Endometrial microvascular endothelial cells (primary cell): ENCODE results near the gene ROGDI. TPM values are rescaled to one million over a fixed set of nuclear protein-coding genes. Genes with fewer than 3 reads are reported as not detected.

ENCODE experiments used
- in situ Hi-C: cut with HindIII; loops from 2 replicates; pipeline ENCODE4 v1.10.0; 2017; ENCODE audit warnings: low sequenced_read_pairs, low pct_unique_long_range_greater_than_20kb; ENCODE audit errors: inconsistent ontology term
- total RNA-seq: library from RNA; depleted of rRNA; stranded (reverse); fragments of >200 nt; gene quantifications from one replicate; pipeline ENCODE4 v1.2.3, GENCODE V29; 2015; ENCODE audit errors: inconsistent ontology term

ROGDI gene
- total RNA-seq, 1 donor from 2014 or later, result 15.6 TPM

- in situ Hi-C loops, result no loop called here
Observed at GRCh38 chr16:4749700-4750257, 52.7 kb downstream of the ROGDI start.

- in situ Hi-C loops, result no loop called here
Observed at GRCh38 chr16:4748682-4749411, 53.6 kb downstream of the ROGDI start.

GRCh38 chr16:4747906-4748681 is 54.3 kb downstream of the ROGDI start:
- in situ Hi-C loops, result no loop called here

- in situ Hi-C loops, result no loop called here
Observed at GRCh38 chr16:4746991-4747574, 55.4 kb downstream of the ROGDI start.

Other genes with a start within 250 kb of the ROGDI start
- gene C16orf96, start 246.3 kb downstream of the ROGDI start, total RNA-seq, result not detected
- 2.5 TPM for gene UBALD1, start 187.7 kb downstream of the ROGDI start, total RNA-seq
- gene MGRN1, start 177.8 kb downstream of the ROGDI start, total RNA-seq, result 52.2 TPM
- 23.7 TPM for gene NUDT16L1, start 109.1 kb downstream of the ROGDI start, total RNA-seq
- 10.5 TPM for gene ANKS3, start 68.4 kb downstream of the ROGDI start, total RNA-seq
- not detected for gene DNAAF8, start 68.1 kb downstream of the ROGDI start, total RNA-seq
- 13.9 TPM for gene ZNF500, start 35.5 kb downstream of the ROGDI start, total RNA-seq
- gene SEPTIN12, start 14.3 kb downstream of the ROGDI start, total RNA-seq, result not detected
- gene SMIM22, start 7.3 kb downstream of the ROGDI start, total RNA-seq, result not detected
- gene GLYR1, start 44.7 kb upstream of the ROGDI start, total RNA-seq, result 58.4 TPM
- gene UBN1, start 44.8 kb upstream of the ROGDI start, total RNA-seq, result 28.2 TPM
- not detected for gene PPL, start 134.5 kb upstream of the ROGDI start, total RNA-seq
- not detected for gene SEC14L5, start 155.7 kb upstream of the ROGDI start, total RNA-seq
- gene NAGPA, start 231.3 kb upstream of the ROGDI start, total RNA-seq, result 40.3 TPM